GM13976 (cell line): ENCODE data around the gene DST.

Source experiments
- DNase-seq: peaks from one replicate; pipeline ENCODE4 v3.0.0; 2012; ENCODE audit warnings: low spot score
- CTCF ChIP-seq: IDR thresholded peaks from 2 replicates; pipeline ENCODE4 v1.5.1; 2012; ENCODE audit warnings: borderline replicate concordance, mild to moderate bottlenecking; ENCODE audit not compliant: insufficient read depth; ENCODE audit errors: extremely low read depth, missing control alignments, control extremely low read depth
- in situ Hi-C: fragments of 300-500 bp; cut with MboI; formaldehyde crosslinking; loops from one replicate; pipeline ENCODE4 v1.12.0; 2022; ENCODE audit warnings: low sequenced_read_pairs, mixed read lengths, inconsistent platforms; ENCODE audit not compliant: unreplicated experiment

Gene DST

GRCh38 chr6:56518995-56519767 is 123.5 kb downstream of the DST start:
- TF ChIP-seq CTCF: no peak
- DNase-seq: no peak
- in situ Hi-C loops: no loop called here

- in situ Hi-C loops: no loop called here
- TF ChIP-seq CTCF: no peak
- DNase-seq: no peak
These were observed 125.4 kb downstream of the DST start for GRCh38 chr6:56517155-56517745.

GRCh38 chr6:56516003-56516402 is 126.7 kb downstream of the DST start:
- DNase-seq: no peak
- in situ Hi-C loops: no loop called here
- TF ChIP-seq CTCF: no peak

- TF ChIP-seq CTCF: no peak
- DNase-seq: no peak
- in situ Hi-C loops: no loop called here
These were observed 127.4 kb downstream of the DST start for GRCh38 chr6:56515081-56515905.

- in situ Hi-C loops: no loop called here
- no peak for TF ChIP-seq CTCF
- DNase-seq: no peak
These were observed 128.3 kb downstream of the DST start for GRCh38 chr6:56514395-56514794.

GRCh38 chr6:56513631-56514030 is 129.1 kb downstream of the DST start:
- in situ Hi-C loops: no loop called here
- DNase-seq: no peak
- no peak for TF ChIP-seq CTCF
